Adrenal gland (tissue), 12 donors: ENCODE measurements around the gene PPM1D. TPM values are rescaled to one million over a fixed set of nuclear protein-coding genes. Genes with fewer than 3 reads are reported as not detected.
A peak's percentile ranks its signal among the peaks of the same experiment; 100 is the strongest.

ENCODE experiments used
- DNase-seq, 7 donors: peaks; one replicate each; pipeline ENCODE4 v3.0.0-alpha.2; 2019 to 2020
- H3K27ac ChIP-seq, 5 donors: fragments of 200-600 bp; sonication (generic) in 4 of 5; 1 replicate in 3 of 5; 2 replicates in 2 of 5; pipeline versions ENCODE4 v1.5.1 to v1.8.0; 2016 to 2020; ENCODE audit warnings: mild to moderate bottlenecking in 1 of 5
- H3K27me3 ChIP-seq: fragments of 200-600 bp; 2 replicates; pipeline ENCODE4 v1.8.0; 2021
- H3K36me3 ChIP-seq, 2 donors: fragments of 200-600 bp; replicated peaks in 1 of 2; 1 replicate in 1 of 2; 2 replicates in 1 of 2; pipeline versions ENCODE4 v1.5.1 to v1.8.0; 2018 to 2022
- H3K4me1 ChIP-seq, 2 donors: fragments of 200-600 bp; replicated peaks in 1 of 2; 1 replicate in 1 of 2; 2 replicates in 1 of 2; pipeline versions ENCODE4 v1.5.1 to v1.8.0; 2018 to 2021
- H3K4me3 ChIP-seq, 4 donors: fragments of 200-600 bp; sonication (generic) in 3 of 4; one replicate each; pipeline ENCODE4 v1.5.1; 2016 to 2018
- H3K9me3 ChIP-seq, 3 donors: fragments of 200-600 bp; sonication (generic) in 1 of 3; replicated peaks in 1 of 3; 1 replicate in 2 of 3; 2 replicates in 1 of 3; pipeline versions ENCODE4 v1.5.1 to v1.8.0; 2016 to 2021
- CTCF ChIP-seq, 6 experiments: fragments of 450-650 bp in 4 of 6; fragments of 200-600 bp in 2 of 6; sonication (generic) in 1 of 6; IDR thresholded peaks; 1 replicate in 5 of 6; 2 replicates in 1 of 6; pipeline versions ENCODE4 v1.5.1 to v1.8.0; 2016 to 2021; ENCODE audit warnings: antibody characterized with exemption in 6 of 6, mild to moderate bottlenecking in 2 of 6, moderate library complexity in 1 of 6
- POLR2A ChIP-seq, 2 donors: fragments of 450-650 bp; IDR thresholded peaks; one replicate each; pipeline ENCODE4 v1.6.1; 2017; ENCODE audit warnings: antibody characterized with exemption in 2 of 2, mild to moderate bottlenecking in 2 of 2, moderate library complexity in 1 of 2
- WGBS, 4 donors: extraction: QIAGEN DNeasy Blood & Tissue Kit in 2 of 4; methylation state at CpG; one replicate each; pipeline versions ENCODE4 v1.1.5 to v1.1.7; 2013 to 2017; 5-methylcytosine and 5-hydroxymethylcytosine counted together
- intact Hi-C, 2 donors: fragments of 100-400 bp; cut with DNase I; formaldehyde crosslinking; loops; one replicate each; pipeline versions ENCODE4 v1.14.1 to v1.15.0; 2022 to 2023
- polyA plus RNA-seq, 3 donors: library from polyadenylated mRNA; stranded (reverse); fragments of 200-250 nt in 2 of 3; fragments of 350-450 nt in 1 of 3; fragmentation: Illumina TruSeq in 1 of 3; extraction: RNeasy Lipid Tissue Mini Kit (QIAGEN cat#74804) in 1 of 3; gene quantifications; one replicate each; pipeline ENCODE4 v1.2.3, GENCODE V29; 2013 to 2014
- total RNA-seq, 9 donors: library from RNA; depleted of rRNA in 4 of 9; stranded (reverse); fragments of >200 nt in 4 of 9; fragments of 120-200 nt in 1 of 9; fragmentation: NEBNext Ultra II Directional in 1 of 9; extraction: Animal tissue kit (Norgen Biotek cat#: 25700) in 1 of 9; gene quantifications; one replicate each; pipeline versions ENCODE4 v1.1.0 to v1.2.4, GENCODE V29; 2013 to 2023
- donor health status: healthy with polysubstance abuse.
- donor health status: Bipolar disorder and iron deficiency.
- donor health status: DM: yes; HTN: yes; CAD: no.
- donor health status: DM: no; HTN: no; CAD: no.
- donor health status: DM: no; HTN: no; CAD: no.
- donor health status: DM: yes; HTN: yes; CAD: no.

Gene PPM1D
- total and polyA plus RNA-seq, 12 donors = 3.4 to 16.3 (median 8.8) TPM

- Histone ChIP-seq H3K4me3 (no peak overlapping the region), H3K27me3 (no peaks in the 10 kb centered on the region), H3K4me1 (peaks cover 3 to 8% of the 10 kb centered on the region in 2 donors), H3K27ac (no peak overlapping the region), H3K36me3 (no peaks in the 10 kb centered on the region), H3K9me3 (no peaks in the 10 kb centered on the region)
- 93 to 99% (median 96%) methylated on average over 2 of the region's 2 CpGs for WGBS, 4 donors
- no peak for TF ChIP-seq CTCF (IDR thresholded peaks at IDR 0.05)
- DNase-seq = no peak
- intact Hi-C loops = no loop called here
Measured at GRCh38 chr17:60594734-60595133, 5.3 kb upstream of the PPM1D start.

GRCh38 chr17:60597297-60597696 is 2.7 kb upstream of the PPM1D start:
- DNase-seq = no peak
- H3K4me1 ChIP-seq = peaks cover 3 to 10% of the 10 kb centered on the region in 2 donors
- H3K9me3 ChIP-seq = no peaks in the 10 kb centered on the region
- no peaks in the 10 kb centered on the region for H3K27me3 ChIP-seq
- WGBS, 4 donors = 96 to 98% (median 97%) methylated on average over 6 of the region's 6 CpGs
- H3K36me3 ChIP-seq = no peaks in the 10 kb centered on the region
- intact Hi-C loops = no loop called here
- H3K27ac ChIP-seq = no peak overlapping the region
- TF ChIP-seq CTCF (IDR thresholded peaks at IDR 0.05) = no peak
- TF ChIP-seq POLR2A (IDR thresholded peaks at IDR 0.05) = no peak
- H3K4me3 ChIP-seq = no peak overlapping the region

- 85 to 87% (median 85%) methylated on average over 7 of the region's 7 CpGs for WGBS, 4 donors
- intact Hi-C loops = no loop called here
- Histone ChIP-seq H3K27me3 (no peaks in the 10 kb centered on the region), H3K4me3 (no peak overlapping the region), H3K9me3 (no peaks in the 10 kb centered on the region), H3K27ac (peak overlapping the region in 2 of 5 donors; percentile 1 to 96), H3K4me1 (peaks cover 3 to 18% of the 10 kb centered on the region in 2 donors), H3K36me3 (no peaks in the 10 kb centered on the region)
- DNase-seq = no peak
- no peak for TF ChIP-seq CTCF (IDR thresholded peaks at IDR 0.05)
- no peak for TF ChIP-seq POLR2A (IDR thresholded peaks at IDR 0.05)
Measured at GRCh38 chr17:60598001-60598736, 1.8 kb upstream of the PPM1D start.

- no peak for DNase-seq
- Histone ChIP-seq H3K36me3 (no peaks in the 10 kb centered on the region), H3K4me1 (peaks cover 3 to 28% of the 10 kb centered on the region in 2 donors), H3K9me3 (no peaks in the 10 kb centered on the region), H3K27me3 (no peaks in the 10 kb centered on the region), H3K27ac (peak overlapping the region in 4 of 5 donors; percentile 86 to 96 (median 92)), H3K4me3 (peak overlapping the region in 3 of 4 donors; percentile 59 to 88 (median 71))
- 0 to 3% (median 1%) methylated on average over 17 of the region's 17 CpGs for WGBS, 4 donors
- intact Hi-C loops = no loop called here
- TF ChIP-seq CTCF (IDR thresholded peaks at IDR 0.05) (no peak), POLR2A (IDR thresholded peaks at IDR 0.05) (no peak)
Measured at GRCh38 chr17:60599220-60599619, 773 bp upstream of the PPM1D start.
